SW480 (cell line): Measurements from ENCODE around the gene LMTK3.
"Not testable (repeated sequence)": the region's sequence is repeated elsewhere in the genome, so short reads cannot be mapped to it uniquely, and the experiment has no call there.

Experiments used
- DNase-seq: peaks from one replicate; pipeline ENCODE4 v3.0.0-alpha.2; 2016; ENCODE audit warnings: low spot score

The LMTK3 gene

DNA sequence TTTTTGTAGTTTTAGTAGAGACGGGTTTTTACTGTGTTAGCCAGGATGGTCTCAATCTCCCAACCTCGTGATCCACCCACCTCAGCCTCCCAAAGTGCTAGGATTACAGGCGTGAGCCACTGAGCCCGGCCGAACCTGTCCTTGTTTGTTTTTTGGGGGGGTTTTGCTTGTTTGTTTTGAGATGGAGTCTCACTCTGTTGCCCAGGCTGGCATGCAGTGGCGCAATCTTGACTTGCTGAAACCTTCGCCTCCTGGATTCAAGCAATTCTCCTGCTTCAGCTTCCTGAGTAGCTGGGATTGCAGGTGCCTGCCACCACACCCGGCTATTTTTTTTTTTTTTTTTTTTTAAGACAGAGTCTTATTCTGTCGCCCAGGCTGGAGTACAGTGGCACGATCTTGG, 24.9 kb downstream of the LMTK3 start:
- DNase-seq, result not testable (repeated sequence)

DNA sequence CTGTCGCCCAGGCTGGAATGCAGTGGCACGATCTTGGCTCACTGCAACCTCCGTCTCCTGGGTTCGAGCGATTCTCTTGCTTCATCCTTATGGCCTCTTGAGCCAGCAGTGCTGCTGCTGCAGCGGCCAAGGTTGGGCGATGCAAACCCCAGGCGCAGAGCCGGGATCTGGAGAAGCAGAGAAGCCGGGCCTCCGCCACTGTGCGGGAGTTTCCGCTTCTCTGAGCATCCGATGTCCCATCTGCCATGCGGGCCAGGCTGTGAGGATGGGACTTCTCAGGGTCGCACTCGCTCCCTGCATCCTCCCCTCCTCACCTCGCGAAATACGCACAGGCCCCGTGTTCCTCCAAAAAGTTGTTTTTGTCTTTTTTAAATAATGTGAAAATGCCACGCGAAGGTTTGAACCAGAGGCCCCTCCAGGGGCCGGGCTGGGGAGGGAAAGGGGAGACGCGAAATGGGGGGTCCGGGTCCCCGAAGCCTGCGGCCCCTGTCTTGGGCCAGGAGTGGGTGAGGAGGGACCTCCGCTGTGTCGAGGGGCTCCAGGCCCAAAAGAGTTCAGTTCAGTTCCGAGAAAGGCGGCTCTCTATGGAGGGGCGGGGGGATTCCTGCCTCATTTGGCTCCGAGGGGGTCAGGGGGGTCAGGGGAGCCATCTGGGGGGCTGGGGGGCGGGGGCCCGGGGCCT, 26.6 kb downstream of the LMTK3 start:
- no peak for DNase-seq

DNA sequence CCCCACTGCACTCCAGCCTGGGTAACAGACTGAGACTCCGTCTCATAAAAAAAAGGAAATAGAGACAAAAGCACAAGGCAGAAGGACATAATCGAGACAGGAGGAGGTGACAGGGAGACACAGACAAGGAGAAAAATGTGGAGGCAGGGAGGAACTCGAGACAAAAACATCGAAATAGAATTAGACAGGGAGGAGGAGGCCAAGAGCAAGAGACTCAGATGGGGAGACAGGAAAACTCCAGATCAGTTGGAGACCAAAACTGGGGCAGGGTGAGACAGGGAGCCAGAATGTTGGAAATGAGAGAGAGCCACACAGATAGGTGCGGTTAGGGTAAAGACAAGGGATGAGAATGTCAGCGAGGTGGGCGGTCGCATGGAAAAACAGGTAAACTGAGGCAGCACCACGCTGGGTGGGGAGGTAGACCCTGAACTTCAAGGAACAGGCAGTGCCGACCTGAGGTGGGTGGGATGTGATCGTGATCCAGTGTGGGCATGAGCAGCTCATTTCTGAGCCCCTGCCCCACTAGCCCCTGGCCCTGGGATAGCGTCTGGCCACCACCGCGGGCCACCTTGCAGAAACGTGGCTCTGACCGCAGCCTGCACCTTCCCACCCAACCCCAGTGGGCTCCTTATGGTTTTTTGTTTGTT, 27.3 kb downstream of the LMTK3 start:
- no peak for DNase-seq

DNA sequence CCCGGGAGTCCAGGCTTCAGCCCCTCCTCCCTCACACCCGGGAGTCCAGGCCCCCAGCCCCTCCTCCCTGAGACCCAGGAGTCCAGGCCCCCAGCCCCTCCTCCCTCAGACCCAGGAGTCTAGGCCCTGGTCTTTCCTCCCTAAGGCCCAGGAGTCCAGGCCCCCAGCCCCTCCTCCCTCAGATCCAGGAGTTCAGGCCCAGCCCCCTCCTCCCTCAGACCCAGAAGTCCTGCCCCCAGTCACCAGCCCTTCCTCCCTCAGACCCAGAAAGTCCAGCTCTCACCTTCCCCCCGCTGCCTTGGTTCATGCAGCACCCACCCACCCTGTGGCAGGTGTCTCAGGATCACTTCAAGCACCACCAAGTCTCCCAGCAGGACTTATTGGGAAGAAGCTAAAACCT, 28.3 kb downstream of the LMTK3 start:
- no peak for DNase-seq

DNA sequence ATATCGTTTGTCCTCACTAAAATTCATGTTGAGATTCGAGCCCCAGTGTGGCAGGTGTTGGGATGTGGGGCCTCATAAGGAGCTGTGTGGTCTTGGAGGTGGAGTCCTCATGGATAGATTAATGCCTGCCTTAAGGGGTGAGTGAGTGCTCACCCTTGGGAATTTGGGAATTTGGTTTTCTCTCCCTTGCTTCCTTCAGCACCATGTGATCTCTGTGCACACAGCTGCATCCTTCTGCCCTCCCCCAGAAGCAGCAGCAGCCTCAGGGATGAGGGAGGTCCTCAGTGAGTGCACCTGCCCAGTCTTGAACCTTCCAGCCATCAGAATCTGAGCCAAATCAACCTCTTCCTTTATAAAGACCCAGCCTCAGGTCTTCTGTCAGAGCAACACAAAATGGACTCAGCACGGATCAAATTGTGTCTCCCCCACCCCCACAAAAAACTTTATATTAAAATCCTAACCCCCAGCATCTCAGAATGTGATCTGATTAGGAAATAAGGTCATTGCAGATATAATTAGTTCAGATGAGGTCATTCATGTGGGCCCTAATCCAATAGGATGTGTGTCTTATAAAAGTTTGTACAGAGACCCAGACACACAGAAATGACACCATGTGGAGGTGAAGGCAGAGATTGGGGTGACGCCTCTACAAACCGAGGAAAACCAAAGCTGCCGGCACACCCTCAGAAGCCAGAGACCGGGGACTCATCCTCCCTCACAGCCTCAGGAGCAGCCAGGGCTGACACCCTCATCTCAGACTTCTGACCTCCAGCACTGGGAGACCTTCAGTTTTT, 29.6 kb downstream of the LMTK3 start:
- DNase-seq, result no peak

DNA sequence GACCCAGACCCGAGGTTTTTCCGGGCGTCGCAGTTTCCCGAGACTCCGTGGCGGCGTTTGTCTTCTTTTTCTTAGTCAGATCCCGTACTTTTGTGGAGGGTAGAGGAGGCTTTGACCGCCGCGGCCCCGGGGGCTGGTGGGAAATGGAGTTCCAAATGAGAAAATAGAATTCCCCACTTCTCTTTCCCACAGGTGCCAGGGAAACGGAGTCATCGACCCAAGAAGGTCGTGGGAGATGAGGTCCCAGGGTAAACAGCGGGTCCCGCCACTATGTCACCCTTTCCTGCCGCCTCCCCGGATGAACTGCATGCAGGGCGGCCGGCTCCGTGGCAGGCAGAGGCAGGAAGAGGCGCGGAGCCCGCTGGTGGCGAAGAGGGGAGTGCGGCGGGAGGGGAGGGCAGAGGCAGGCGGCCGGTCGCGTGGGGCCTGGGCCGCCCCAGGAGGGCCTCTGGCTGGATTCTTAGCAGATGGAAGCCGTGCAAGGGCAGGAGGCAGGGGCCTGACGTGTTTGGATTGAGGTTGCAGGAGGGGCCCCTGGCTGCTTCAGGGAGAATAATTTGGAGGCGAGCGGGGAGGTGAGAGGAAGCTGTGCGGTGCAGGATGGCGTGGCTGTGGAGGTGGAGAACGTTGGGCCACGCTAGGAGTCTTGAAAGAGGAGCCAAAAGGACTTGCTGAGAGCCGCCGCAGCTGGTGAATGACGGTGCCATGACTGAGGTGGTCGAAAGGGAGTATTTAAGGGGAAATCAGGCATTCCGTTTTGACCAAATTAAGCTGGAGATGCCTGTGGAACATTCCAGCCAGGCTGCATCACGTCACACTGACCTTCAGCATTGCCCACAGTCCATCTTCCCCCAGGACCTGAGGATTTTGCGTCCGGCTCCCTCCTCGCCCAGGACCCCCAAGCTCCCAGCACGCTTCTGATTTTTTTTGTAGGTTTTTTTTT, 30.8 kb downstream of the LMTK3 start:
- DNase-seq, result peak; percentile 68

- DNase-seq, result peak; percentile 92
These were observed 31.5 kb downstream of the LMTK3 start for GRCh38 chr19:48480183-48480557.

DNA sequence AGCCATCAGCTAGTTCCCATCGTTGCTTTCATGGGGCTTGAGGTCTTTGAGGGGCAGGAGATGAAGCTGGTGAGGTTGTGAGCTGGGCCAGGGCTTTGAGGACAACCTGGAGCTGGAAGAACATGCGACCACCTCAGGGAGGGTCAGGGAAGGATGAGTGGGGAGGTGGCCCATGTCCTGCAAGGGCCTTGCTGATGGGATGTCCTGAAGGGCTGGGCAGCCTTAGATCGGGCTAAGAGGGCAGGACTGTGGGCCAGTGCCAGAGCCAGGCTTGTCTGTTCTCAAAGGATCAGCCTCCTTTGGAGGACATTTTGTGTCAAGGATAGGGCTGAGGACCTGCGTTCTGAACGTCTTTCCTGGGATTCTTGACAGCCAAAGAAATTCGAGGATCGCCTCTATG, 31.9 kb downstream of the LMTK3 start:
- DNase-seq, result no peak

DNA sequence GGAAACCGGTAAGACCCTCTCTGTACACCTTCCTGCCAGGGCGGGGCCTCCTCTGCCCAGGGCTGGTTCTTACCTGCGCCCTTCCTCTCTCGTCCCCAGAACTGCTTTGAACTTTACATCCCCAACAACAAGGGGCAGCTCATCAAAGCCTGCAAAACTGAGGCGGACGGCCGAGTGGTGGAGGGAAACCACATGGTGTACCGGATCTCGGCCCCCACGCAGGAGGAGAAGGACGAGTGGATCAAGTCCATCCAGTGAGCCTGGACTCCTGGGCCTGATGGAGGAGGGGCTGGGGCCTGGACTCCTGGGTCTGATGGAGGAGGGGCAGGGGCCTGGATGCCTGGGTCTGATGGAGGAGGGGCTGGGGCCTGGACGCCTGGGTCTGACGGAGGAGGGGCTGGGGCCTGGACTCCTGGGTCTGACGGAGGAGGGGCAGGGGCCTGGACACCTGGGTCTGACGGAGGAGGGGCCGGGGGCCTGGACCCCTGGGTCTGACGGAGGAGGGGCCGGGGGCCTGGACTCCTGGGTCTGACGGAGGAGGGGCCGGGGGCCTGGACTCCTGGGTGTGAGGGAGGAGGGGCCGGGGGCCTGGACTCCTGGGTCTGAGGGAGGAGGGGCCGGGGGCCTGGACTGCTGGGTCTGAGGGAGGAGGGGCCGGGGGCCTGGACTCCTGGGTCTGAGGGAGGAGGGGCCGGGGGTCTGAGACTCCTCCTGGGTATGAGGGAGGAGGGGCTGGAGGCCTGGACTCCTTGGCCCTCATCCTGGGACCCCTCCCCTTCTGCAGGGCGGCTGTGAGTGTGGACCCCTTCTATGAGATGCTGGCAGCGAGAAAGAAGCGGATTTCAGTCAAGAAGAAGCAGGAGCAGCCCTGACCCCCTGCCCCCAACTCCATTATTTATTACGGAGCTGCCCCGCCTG, 33.0 kb downstream of the LMTK3 start:
- DNase-seq, result no peak

DNA sequence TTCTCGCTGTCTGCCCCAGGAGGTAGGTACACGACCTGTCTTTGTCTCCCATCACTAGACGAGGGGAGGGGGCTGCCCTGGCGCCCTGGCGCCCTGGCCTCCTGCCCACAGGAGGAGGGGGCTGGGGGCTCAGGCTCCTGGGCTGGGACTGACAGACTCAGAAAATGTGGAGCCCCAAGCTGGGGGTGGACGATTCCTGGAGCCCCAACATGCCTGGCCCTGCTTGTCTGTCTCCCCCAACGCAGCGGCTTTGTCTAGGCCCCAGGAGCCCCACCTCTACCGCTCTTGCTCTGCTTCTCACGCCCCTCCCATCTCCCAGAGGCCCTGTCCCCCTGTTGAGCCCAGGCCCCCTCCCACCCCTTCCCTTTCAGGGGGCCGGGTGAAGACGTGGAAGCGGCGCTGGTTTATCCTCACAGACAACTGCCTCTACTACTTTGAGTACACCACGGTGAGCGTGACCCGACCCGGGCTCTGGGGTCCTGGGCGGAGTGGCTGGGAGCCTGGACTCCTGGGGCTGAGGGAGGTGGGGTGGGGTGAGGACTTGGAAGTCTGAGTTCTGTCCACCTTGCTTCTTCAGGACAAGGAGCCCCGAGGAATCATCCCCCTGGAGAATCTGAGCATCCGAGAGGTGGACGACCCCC, 33.8 kb downstream of the LMTK3 start:
- no peak for DNase-seq

DNA sequence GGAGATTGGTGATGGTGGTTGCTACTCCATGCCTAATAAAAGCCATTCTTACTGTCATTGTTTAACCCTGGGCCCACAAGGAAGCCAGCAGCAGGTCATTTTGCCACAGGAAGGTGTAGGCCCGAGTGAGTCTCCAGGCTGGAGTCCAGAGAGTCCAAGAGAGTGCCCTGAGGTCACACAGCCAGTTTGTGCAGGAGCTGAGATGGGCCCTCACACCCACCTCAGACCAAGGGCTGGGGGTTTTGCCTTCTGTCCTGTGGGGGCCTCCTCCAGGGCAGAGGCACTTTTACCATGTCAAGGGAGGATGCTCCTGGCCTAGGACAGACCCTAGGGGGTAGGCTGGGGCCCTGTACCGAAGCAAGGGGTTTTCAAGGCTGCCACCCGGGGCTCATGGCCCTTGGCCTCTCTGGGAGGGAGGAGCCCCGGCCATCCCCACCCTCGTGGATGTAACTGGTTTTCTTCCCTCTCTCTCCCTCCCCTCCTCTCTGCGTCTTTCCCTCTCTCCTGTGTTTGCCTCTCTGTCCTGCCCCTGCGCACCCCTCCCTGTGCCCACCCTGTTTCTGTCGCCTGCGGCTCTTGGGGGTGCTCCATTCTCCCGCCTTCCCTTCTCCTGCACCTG, 34.5 kb downstream of the LMTK3 start:
- no peak for DNase-seq

DNA sequence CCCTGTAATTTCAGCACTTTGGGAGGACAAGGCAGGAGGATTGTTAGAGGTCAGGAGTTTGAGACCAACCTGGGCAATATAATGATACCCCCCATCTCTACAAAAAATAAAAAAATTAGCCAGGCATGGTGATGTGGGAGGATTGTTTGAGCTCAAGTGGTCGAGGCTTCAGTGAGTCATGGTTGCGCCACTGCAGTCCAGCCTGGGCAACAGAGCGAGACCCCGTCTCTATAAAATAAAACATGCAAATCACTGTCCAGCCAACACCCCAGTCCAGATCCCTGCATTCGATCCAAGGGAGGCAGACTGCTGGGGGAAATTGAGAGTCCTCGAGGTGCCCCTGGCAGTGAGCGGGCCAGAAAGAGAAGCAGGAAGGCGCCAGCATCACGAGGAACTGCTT, 35.5 kb downstream of the LMTK3 start:
- no peak for DNase-seq

- DNase-seq, result no peak
These were observed 36.1 kb downstream of the LMTK3 start for GRCh38 chr19:48475369-48476068.

DNA sequence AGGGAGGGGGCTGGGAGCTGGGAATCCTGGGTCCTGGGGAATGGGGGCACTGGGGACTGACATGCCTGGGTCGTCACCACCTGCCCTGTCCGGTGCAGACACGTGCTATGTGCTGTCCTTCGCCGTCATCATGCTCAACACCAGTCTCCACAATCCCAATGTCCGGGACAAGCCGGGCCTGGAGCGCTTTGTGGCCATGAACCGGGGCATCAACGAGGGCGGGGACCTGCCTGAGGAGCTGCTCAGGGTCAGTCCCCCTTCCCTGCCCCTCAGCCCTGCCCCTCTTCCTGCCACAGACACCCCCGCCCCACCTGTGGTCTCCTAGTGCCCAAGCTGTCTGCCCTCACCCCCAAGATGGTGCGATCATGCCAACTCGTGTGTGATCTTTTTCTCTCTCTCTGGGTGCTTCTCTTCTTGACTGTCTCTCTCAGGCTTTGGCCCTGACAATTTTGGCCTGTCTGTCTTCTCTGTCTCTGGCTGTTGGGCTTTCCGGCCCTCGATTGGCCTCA, 37.5 kb downstream of the LMTK3 start:
- DNase-seq, result no peak

DNA sequence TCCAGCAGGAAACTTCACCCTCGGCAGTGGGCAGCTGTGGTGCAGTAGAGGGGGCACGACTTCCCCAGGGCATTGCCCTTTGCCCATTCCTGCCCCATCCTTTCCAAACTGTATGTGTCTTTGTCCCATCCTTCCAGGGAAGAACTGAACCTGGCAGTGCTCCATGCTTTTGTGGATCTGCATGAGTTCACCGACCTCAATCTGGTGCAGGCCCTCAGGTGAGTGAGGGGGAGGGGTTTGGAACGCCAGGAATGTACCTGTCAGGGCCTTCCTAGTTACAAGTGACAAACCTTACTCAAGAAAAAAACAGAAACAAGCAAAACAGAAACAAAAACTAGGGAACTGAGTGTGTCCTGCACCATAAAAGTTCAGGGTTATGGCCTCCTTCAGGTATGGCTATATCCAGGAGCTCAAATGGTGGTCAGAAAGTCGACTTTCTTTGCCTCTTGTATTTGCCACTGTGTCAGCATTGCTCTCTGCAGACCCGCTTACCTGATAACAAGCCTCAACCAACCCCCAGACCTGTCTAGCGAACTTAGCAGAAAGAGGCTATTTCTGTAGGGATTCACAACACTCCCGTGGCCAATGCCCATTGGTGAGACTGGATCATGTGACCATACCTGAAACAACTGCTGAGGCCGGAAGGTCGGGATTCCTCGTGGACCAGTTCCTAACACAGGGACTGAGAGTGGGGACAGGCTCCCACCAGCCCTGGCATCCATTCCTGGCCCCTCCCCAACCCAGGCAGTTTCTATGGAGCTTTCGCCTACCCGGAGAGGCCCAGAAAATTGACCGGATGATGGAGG, 38.3 kb downstream of the LMTK3 start:
- DNase-seq, result no peak

DNA sequence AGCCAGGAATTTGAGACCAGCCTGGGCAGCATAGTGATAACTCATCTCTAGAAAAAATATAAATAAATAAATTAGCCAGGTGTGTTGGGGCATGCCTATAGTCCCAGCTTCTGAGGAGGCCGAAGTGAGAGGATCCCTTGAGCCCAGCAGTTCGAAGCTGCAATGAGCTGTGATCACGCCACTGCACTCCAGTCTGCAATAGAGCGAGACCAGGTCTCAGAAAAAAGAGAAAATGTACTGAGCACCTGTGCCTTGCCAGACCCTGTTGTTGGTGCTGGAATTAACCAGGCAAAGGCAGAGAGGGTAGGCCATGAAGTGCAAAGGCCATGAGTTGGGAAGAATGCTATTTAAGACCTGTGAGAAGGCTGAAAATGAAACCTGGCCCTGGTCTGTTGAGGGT, 39.8 kb downstream of the LMTK3 start:
- DNase-seq, result no peak

DNA sequence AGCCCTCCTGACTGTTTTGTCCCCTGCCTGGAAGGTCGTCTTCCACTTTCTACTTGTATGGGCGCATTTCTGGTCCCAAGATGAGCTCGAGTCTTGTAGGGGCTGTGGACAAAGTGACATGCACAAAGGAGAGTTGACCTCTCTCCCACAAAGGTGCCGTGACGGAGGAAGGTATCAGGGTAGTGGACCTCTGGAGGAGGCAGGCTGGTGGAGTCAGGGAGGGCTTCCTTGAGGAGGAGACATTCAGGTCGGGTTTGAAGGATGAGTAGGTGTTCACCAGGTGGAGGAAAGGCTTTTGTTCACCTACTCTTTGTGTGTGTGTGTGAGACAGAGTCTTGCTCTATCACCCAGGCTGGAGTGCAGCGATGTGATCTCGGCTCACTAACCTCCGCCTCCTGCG, 40.8 kb downstream of the LMTK3 start:
- DNase-seq, result no peak

DNA sequence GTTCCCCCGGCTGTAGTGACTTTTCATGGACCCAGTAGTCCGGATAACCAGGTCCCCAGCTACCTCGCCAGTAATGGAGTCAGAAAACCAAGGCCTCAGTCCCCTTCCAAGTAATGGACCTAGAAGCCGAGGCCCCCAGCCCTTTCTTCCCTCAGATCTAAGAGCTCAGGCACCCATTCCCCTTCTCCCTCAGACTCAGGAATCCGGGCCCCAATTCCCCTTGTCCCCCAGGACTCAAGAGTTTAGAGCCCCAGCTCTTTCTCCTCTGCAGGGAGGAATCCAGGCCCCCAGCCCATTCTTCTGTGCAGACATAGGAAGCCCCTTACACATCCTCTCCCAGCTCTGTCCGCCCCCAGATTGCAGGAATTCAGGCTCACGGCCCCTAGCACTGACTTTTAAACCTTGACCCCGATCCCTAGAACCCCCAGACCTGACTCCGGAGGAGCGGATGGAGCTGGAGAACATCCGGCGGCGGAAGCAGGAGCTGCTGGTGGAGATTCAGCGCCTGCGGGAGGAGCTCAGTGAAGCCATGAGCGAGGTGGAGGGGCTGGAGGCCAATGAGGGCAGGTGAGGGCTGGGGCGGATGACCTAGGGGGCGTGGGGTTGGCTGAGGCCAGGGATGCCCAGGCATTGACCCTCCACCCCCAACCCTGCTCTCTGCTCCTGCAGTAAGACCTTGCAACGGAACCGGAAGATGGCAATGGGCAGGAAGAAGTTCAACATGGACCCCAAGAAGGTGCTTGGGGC, 41.5 kb downstream of the LMTK3 start:
- no peak for DNase-seq
